HG03159 (cell line): ENCODE data around the gene PARS2.

Experiments used
- ATAC-seq: cut with Tn5 transposase; IDR thresholded peaks from one replicate; pipeline ENCODE4 v1.9.1; 2021; ENCODE audit warnings: mild to moderate bottlenecking, moderate library complexity; ENCODE audit not compliant: unreplicated experiment

PARS2 gene

DNA sequence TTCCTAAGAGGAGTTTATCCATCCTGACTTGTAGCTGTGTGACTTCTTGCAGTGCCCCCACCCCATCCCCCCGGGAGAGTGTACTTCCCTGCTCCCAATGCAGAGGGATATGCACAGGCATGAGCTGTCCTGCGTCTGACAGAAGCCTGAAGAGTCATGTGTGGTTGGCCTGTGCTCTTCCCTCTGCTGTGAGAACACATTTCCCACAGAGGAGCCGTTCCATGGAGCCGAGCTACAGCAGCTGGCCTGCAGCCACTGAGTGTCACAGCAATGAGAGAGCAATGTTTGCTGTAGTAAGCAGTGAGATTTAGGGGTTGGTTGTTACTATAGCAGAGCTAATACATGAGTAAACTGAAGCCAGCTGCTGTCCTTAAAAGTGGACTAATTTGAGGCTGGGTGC lies 22.0 kb downstream of the PARS2 start:
- no peak for ATAC-seq

DNA sequence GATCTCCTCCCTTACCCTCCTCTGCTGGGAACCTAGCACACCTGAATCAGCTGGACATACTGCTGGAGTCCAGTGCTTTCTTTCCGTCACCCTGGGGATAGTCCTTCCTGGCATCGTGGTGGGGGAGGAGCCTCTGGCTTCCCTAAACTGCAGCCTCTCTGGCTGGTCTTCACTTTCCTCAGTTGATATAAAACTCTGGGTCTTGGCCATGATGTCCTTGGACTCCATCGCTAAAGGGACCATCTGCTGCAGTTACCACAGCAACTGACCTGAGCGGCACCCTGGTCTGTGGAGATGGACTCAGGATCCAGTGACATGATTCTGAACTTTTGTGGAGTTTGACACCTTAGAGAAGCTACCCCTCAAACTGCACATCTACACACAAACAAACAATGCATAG lies 22.8 kb downstream of the PARS2 start:
- ATAC-seq = no peak

DNA sequence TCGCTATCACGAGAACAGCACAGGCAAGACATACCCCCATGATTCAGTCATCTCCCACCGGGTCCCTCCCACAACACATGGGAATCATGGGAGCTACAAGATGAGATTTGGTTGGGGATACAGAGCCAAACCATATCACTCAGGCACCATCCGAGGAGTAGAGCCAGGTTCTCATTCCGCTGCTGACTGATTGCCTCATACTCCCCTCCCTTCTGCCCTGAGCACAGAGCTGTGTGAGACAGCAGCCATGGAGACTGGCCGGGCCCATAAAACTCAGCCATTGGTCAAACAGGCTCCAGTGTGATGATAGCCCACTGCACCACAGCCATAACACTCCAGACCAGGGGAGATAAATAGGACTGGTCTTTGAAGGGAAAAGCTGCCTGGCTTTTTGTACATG lies 26.1 kb downstream of the PARS2 start:
- ATAC-seq = no peak

GRCh38 chr1:54736685-54737084 lies 27.6 kb downstream of the PARS2 start:
- no peak for ATAC-seq

DNA sequence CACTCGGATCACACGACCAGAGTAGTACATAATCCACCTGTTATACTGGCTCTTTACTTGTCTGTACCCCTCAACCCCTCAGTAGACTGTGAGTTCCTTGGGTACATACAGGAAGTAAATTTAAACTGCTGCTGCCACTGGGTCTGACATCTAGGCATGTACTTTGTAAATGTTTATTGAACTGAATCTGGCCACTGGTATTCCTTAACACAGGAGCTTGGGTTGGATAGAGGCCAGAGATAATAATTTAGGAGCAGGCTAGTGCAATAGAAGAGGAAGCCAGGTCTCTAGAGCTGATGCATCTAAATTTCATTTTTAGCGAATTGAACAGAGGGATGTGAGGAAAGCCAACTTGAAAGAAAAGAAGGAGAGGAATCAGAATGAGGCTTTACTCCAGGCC lies 36.3 kb downstream of the PARS2 start:
- no peak for ATAC-seq

DNA sequence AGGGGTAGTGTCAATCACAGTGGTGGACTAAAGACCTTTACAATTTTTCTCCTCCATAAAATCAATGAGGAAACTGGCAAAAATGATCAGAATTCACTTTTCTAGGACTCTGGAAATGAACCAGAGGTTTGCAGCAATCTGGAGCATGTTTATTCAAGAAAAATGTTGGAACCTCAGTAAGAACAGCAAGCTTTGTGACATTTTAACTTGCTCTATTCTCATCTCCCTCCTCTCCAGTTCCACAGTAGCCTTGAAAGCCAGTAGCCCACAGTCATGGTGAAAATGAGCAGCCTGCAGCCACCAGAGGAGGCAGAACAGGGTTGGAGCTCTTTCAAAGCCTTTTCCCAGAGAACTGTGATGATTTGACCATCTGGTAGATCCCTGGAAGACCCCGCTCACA lies 39.6 kb downstream of the PARS2 start:
- ATAC-seq = no peak

GRCh38 chr1:54723985-54724384 lies 40.3 kb downstream of the PARS2 start:
- ATAC-seq = no peak

GRCh38 chr1:54721719-54722118 lies 42.6 kb downstream of the PARS2 start:
- ATAC-seq = no peak

DNA sequence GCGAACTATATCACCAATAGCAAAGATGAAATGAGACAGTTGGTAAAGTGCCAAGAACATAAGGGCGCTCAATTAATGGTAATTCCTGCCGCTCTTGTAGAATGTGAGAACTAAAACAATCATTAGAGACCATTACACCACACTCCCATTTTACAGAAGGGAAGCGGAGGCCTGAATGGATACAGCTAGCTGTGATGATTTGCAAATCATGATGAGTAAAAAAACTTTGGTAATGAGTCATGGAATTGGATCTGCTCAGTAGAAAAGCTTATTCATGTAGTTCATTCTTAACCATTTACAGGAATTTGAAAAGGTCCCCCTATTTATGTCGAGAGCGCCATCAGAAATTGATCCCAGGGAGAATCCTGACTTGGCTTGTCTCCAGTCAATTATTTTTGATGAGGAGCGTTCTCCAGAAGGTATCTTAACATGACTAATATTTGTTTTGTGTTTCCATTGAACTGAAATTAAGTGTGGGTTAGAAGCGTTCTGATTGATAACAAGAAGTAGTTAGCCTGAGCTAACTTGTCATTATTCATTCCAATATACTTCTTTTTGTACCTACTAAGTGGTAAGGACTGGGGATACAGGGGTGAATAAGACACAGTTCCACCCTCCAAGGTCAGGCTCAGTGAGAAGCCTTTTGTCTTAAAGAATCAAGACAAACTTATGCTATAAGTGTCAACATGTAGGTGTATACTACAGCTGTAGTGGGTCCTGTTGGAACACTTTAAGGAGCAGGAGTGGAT lies 47.9 kb downstream of the PARS2 start:
- no peak for ATAC-seq

DNA sequence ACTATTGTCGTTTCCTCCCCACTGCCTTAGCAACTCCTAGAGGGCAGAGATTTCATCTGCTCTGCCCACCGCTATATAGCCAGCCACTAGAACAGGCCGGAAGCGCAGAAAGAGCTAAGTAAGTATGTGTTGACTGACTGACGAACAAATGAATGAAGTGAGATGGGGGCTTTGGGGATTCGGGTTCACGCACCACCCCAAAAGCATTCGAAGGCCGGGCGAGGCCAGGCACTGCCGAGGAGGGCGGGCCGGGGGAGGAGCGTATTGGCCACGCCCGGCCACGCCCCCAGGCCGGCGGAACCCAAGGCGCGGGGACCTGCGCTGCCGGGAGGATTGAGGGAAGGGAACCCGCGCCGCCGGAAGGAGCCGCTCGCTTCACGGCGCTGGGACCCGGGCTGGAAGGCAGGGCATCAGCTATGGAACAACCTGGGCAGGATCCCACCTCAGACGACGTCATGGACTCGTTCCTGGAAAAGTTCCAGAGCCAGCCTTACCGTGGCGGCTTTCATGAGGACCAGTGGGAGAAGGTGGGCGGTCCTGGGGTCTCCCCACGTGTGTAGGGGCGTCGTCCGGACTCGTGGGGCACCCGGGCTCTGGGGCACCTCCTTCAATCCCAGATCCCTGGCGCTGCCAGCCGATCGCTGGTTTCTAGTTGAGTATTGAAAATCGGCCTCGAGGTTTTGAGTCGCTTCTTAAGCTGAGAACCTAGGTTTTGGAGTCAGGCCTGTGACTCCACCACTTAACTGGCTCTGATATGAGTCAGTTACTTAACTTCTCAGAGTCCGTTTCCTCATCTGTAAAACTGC lies 48.6 kb downstream of the PARS2 start, which contains the start of gene TTC4:
Gene TTC4 (plus strand): TSS at position 369 of the 806 bp plus-strand sequence. CDS start 48 bp downstream, at position 417.
- peak; percentile 96 for ATAC-seq

- ATAC-seq = no peak
These were observed 49.3 kb downstream of the PARS2 start for GRCh38 chr1:54714881-54715492.

GRCh38 chr1:54711536-54711935 lies 52.8 kb downstream of the PARS2 start:
- ATAC-seq = no peak

- ATAC-seq = no peak
These were observed 53.5 kb downstream of the PARS2 start for GRCh38 chr1:54710841-54711240.

- no peak for ATAC-seq
These were observed 53.9 kb downstream of the PARS2 start for GRCh38 chr1:54710434-54710833.

- ATAC-seq = no peak
These were observed 54.6 kb downstream of the PARS2 start for GRCh38 chr1:54709547-54710292.

DNA sequence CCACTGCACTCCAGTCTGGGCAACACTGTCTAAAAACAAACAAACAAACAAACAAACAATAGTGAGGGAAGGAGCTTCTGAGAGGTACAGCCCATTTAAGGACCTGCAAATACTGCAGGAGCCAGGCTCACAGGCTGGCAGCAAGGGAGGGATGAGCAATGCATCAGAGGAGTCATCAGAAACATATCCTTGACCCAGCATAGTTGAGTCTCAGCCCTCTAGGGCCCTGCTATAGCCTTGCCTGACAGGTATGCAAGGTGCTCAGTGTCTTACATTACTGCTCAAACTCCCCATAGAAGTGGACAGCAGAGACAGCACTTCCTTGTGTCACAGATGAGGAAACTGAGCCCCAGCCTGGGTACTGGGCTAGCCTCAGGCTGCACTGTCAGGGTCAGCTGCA lies 55.9 kb downstream of the PARS2 start:
- no peak for ATAC-seq
